Measurements from ENCODE around the gene IL17C. TPM values are rescaled to one million over a fixed set of nuclear protein-coding genes. Genes with fewer than 3 reads are reported as not detected.

Gene IL17C
- total RNA-seq, 1 donor from 2014 or later, result 0.26 TPM

GRCh38 chr16:88649195-88649923, 11.0 kb downstream of the IL17C start:
- Mint-ChIP-seq H3K27ac (ENCODE audit: unreplicated experiment) (peak overlapping the region; percentile 66), H3K36me3 (ENCODE audit: low read depth, unreplicated experiment) (peaks cover 7% of the 10 kb centered on the region), H3K4me1 (ENCODE audit: unreplicated experiment) (peaks cover 5% of the 10 kb centered on the region), H3K4me3 (ENCODE audit: unreplicated experiment) (peak overlapping the region; percentile 78), H3K9me3 (ENCODE audit: unreplicated experiment) (no peaks in the 10 kb centered on the region), H3K27me3 (ENCODE audit: unreplicated experiment) (peaks cover 11% of the 10 kb centered on the region)
- no peak for TF ChIP-seq CTCF (IDR thresholded peaks at IDR 0.05; ENCODE audit: unreplicated experiment)
- no peak for DNase-seq (ENCODE audit: low spot score)

GRCh38 chr16:88649924-88650748, 11.8 kb downstream of the IL17C start:
- H3K27ac Mint-ChIP-seq (ENCODE audit: unreplicated experiment), result no peak overlapping the region
- H3K4me1 Mint-ChIP-seq (ENCODE audit: unreplicated experiment), result peaks cover 5% of the 10 kb centered on the region
- no peaks in the 10 kb centered on the region for H3K9me3 Mint-ChIP-seq (ENCODE audit: unreplicated experiment)
- H3K4me3 Mint-ChIP-seq (ENCODE audit: unreplicated experiment), result peak overlapping the region; percentile 92
- no peak for TF ChIP-seq CTCF (IDR thresholded peaks at IDR 0.05; ENCODE audit: unreplicated experiment)
- H3K36me3 Mint-ChIP-seq (ENCODE audit: low read depth, unreplicated experiment), result peaks cover under 1% of the 10 kb centered on the region
- H3K27me3 Mint-ChIP-seq (ENCODE audit: unreplicated experiment), result peaks cover 7% of the 10 kb centered on the region
- no peak for DNase-seq (ENCODE audit: low spot score)

- Mint-ChIP-seq H3K27me3 (ENCODE audit: unreplicated experiment) (peaks cover 7% of the 10 kb centered on the region), H3K4me3 (ENCODE audit: unreplicated experiment) (peak within 1 kb of the TSS; percentile 92), H3K27ac (ENCODE audit: unreplicated experiment) (no peak within 1 kb of the TSS), H3K9me3 (ENCODE audit: unreplicated experiment) (no peaks in the 10 kb centered on the region), H3K36me3 (ENCODE audit: low read depth, unreplicated experiment) (no peaks in the 10 kb centered on the region), H3K4me1 (ENCODE audit: unreplicated experiment) (peaks cover 5% of the 10 kb centered on the region)
- peak; percentile 49 for DNase-seq (ENCODE audit: low spot score)
- no peak for TF ChIP-seq CTCF (IDR thresholded peaks at IDR 0.05; ENCODE audit: unreplicated experiment)
These were observed 12.4 kb downstream of the IL17C start, which contains the start of gene CYBA for GRCh38 chr16:88650749-88651275. CYBA (minus strand) TSS chr16:88651053; CDS start chr16:88651013, 40 bp downstream.

- Mint-ChIP-seq H3K9me3 (ENCODE audit: unreplicated experiment) (no peaks in the 10 kb centered on the region), H3K4me1 (ENCODE audit: unreplicated experiment) (peaks cover 5% of the 10 kb centered on the region), H3K4me3 (ENCODE audit: unreplicated experiment) (peak overlapping the region; percentile 79), H3K27ac (ENCODE audit: unreplicated experiment) (no peak overlapping the region), H3K36me3 (ENCODE audit: low read depth, unreplicated experiment) (no peaks in the 10 kb centered on the region), H3K27me3 (ENCODE audit: unreplicated experiment) (peaks cover 7% of the 10 kb centered on the region)
- no peak for TF ChIP-seq CTCF (IDR thresholded peaks at IDR 0.05; ENCODE audit: unreplicated experiment)
- peak; percentile 35 for DNase-seq (ENCODE audit: low spot score)
These were observed 13.1 kb downstream of the IL17C start for GRCh38 chr16:88651276-88651988.
